ENCODE measurements around the gene NAB2. TPM values are rescaled to one million over a fixed set of nuclear protein-coding genes. Genes with fewer than 3 reads are reported as not detected.

The NAB2 gene
- total and polyA plus RNA-seq, 9 of the 15 experiments (the other 6 are each of a cell fraction or from before 2014, with no cell fraction given) = 0.45 to 40.9 (median 20.4) TPM

DNA sequence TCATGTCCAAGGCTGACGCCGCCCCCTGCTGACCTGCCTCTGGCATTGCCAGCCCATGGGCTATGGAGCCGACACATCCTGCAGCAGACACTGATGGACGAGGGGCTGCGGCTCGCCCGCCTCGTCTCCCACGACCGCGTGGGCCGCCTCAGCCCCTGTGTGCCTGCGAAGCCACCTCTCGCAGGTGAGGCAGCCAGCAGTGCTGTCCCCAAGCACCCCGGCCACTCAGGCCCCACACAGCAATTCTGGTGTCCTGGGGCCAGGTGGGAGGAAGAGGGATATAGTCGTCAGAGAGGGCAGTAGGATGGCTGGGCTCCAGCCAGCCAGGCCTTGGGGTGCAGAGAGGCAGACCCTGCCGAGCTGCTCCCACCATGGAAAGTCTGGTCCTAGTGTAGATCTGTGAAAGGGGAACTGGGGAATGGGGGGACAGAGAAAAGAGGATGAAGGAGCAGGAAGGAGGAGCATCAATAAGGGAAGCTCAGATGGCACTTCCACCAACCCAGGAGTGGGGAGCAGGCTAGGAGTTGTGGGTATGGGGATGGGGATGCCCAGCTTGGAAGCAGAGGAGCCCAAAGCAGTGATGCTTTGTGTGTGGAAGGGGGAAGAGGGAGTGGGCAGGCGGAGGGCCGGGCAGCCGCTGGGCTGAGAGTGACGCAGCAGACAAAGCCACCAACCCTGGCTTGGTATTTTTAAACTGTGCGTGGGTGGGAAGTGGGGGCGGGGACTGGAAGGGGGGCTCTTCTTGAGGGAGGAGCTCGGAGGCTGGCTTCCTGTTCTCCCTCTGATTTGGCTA lies 4.7 kb downstream of the NAB2 start (continued):
- peak; percentile 87 for TF ChIP-seq HDGF (IDR thresholded peaks at IDR 0.05)
- TF ChIP-seq XRCC5 (IDR thresholded peaks at IDR 0.05; ENCODE audit: low read depth, low read length) = 0 out of 2 replicates have a peak, but pooled peaks have one; percentile 28
- 0 out of 2 replicates have a peak, but pooled peaks have one; percentile 12 for TF ChIP-seq USF1 (CRISPR knock-in tag; IDR thresholded peaks at IDR 0.05)
- TF ChIP-seq RB1 (IDR thresholded peaks at IDR 0.05; ENCODE audit: low read depth) = peak; percentile 54; the same call in 1 of the 2 replicates
- no peak for TF ChIP-seq COPS2 (conservative IDR thresholded peaks at IDR 0.05)
- TF ChIP-seq RREB1 (CRISPR knock-in tag; IDR thresholded peaks at IDR 0.05) = no peak
- TF ChIP-seq HNRNPL (IDR thresholded peaks at IDR 0.05; ENCODE audit: low read depth, low read length) = 0 out of 2 replicates have a peak, but pooled peaks have one; percentile 49
- peak; percentile 57 for TF ChIP-seq POLR2B (IDR thresholded peaks at IDR 0.05; ENCODE audit: low read depth, partially characterized antibody)
- TF ChIP-seq SMC3 (conservative IDR thresholded peaks at IDR 0.05; ENCODE audit: insufficient read depth, low read depth, low read length) = peak; percentile 69
- TF ChIP-seq ZNF277 (CRISPR knock-in tag; IDR thresholded peaks at IDR 0.05; ENCODE audit: borderline replicate concordance) = no peak
- TF ChIP-seq SUPT5H (IDR thresholded peaks at IDR 0.05) = peak; percentile 47; the same call in 1 of the 2 replicates
- 0 out of 4 replicates have a peak, but pooled peaks of 1 of the 2 experiments have one; percentile 18 for TF ChIP-seq MNT (conservative IDR thresholded peaks at IDR 0.05)
- peak; percentile 60; the same call in 1 of the 2 replicates for TF ChIP-seq POLR2A (conservative IDR thresholded peaks at IDR 0.05)
- TF ChIP-seq HDAC1 (IDR thresholded peaks at IDR 0.05) = peak in 1 of 2 experiments; percentile 41; a peak in 1 of 4 replicates
- no peak for TF ChIP-seq U2AF2 (optimal IDR thresholded peaks at IDR 0.05; ENCODE audit: low read depth, low read length)
- TF ChIP-seq DEAF1 (CRISPR knock-in tag; IDR thresholded peaks at IDR 0.05) = peak; percentile 74

All from K562 (cell line).